ENCODE data around the gene OR5K1.

OR5K1 gene

GRCh38 chr3:98513091-98513511 is 50.1 kb downstream of the OR5K1 start:
- no peak overlapping the region for H3K4me3 ChIP-seq (ENCODE audit: low read depth, low read length)
- TF ChIP-seq, protein P1, sequence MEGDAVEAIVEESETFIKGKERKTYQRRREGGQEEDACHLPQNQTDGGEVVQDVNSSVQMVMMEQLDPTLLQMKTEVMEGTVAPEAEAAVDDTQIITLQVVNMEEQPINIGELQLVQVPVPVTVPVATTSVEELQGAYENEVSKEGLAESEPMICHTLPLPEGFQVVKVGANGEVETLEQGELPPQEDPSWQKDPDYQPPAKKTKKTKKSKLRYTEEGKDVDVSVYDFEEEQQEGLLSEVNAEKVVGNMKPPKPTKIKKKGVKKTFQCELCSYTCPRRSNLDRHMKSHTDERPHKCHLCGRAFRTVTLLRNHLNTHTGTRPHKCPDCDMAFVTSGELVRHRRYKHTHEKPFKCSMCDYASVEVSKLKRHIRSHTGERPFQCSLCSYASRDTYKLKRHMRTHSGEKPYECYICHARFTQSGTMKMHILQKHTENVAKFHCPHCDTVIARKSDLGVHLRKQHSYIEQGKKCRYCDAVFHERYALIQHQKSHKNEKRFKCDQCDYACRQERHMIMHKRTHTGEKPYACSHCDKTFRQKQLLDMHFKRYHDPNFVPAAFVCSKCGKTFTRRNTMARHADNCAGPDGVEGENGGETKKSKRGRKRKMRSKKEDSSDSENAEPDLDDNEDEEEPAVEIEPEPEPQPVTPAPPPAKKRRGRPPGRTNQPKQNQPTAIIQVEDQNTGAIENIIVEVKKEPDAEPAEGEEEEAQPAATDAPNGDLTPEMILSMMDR (conservative IDR thresholded peaks at IDR 0.05; ENCODE audit: low read depth, low read length) = no peak
- DNase-seq (ENCODE audit: low read depth) = peak; percentile 72

DNA sequence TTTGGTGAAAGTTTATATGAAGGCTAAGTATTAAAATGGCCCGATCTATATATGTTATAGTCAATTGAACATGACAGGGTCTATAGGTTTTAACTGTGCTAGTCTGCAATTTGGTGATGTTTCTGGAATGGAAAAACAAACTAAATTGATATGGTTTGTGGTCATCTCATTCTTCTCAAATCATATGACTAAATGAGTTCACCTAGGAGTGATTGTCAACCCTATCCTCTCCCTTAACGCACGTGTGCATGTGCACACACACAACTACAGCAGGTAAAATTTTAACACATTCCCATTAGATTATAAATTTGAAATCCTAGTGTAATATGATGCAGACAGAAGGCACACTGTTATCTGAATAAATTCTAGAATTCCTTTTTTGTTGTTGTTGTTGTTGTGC is 50.7 kb downstream of the OR5K1 start:
- TF ChIP-seq, protein P1 (conservative IDR thresholded peaks at IDR 0.05; ENCODE audit: low read depth, low read length) = no peak
- no peak overlapping the region for H3K4me3 ChIP-seq (ENCODE audit: low read depth, low read length)
- no peak for DNase-seq (ENCODE audit: low read depth)

- no peak for DNase-seq (ENCODE audit: low read depth)
- no peak overlapping the region for H3K4me3 ChIP-seq (ENCODE audit: low read depth, low read length)
- TF ChIP-seq, protein P1 (conservative IDR thresholded peaks at IDR 0.05; ENCODE audit: low read depth, low read length) = no peak
These were observed 51.9 kb downstream of the OR5K1 start for GRCh38 chr3:98514948-98515347.

GRCh38 chr3:98518816-98519215 is 55.8 kb downstream of the OR5K1 start:
- no peak for DNase-seq (ENCODE audit: low read depth)
- TF ChIP-seq, protein P1 (conservative IDR thresholded peaks at IDR 0.05; ENCODE audit: low read depth, low read length) = no peak
- H3K4me3 ChIP-seq (ENCODE audit: low read depth, low read length) = no peak overlapping the region

- H3K4me3 ChIP-seq (ENCODE audit: low read depth, low read length) = no peak overlapping the region
- DNase-seq (ENCODE audit: low read depth) = peak; percentile 8
- TF ChIP-seq, protein P1 (conservative IDR thresholded peaks at IDR 0.05; ENCODE audit: low read depth, low read length) = no peak
These were observed 56.4 kb downstream of the OR5K1 start for GRCh38 chr3:98519351-98519750.

DNA sequence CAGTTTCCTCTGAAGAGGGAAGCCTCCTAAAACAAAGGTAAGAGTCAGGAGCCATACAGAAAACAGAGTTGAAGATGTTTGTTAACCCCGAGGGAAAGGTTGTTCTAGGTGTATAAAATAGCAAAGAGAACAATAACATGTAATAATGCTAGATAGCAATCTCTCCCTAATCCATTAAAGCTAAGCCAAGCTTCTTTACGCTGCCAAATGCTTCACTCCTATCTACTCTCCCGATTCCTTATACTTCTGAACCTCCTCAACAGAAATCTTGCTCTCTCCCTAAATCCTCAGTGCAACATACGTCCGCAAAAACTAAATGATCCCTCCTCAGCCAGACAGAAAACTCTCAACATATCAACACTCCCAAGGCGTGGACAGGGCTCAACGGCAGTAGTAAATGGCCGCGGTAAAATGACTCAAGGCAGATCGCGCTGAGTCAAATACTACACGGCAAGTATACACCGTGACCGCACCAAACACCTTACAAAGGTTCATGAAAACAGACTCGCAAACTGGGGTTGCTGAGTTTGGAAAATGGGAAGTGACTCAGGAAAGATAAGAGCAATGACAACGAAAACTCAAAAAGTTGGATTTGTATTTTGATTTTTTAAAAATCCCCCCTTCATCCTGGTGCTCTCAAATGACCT is 59.0 kb downstream of the OR5K1 start:
- peak overlapping the region; percentile 85 for H3K4me3 ChIP-seq (ENCODE audit: low read depth, low read length)
- TF ChIP-seq, protein P1 (conservative IDR thresholded peaks at IDR 0.05; ENCODE audit: low read depth, low read length) = no peak
- DNase-seq (ENCODE audit: low read depth) = peak; percentile 68
